ENCODE results near the gene CDK7. TPM values are rescaled to one million over a fixed set of nuclear protein-coding genes. Genes with fewer than 3 reads are reported as not detected.
"Not testable (repeated sequence)": the region's sequence is repeated elsewhere in the genome, so short reads cannot be mapped to it uniquely, and the experiment has no call there.

CDK7 gene
- total and polyA plus RNA-seq, 7 donors, result 7.2 to 35.1 (median 18.5) TPM

DNA sequence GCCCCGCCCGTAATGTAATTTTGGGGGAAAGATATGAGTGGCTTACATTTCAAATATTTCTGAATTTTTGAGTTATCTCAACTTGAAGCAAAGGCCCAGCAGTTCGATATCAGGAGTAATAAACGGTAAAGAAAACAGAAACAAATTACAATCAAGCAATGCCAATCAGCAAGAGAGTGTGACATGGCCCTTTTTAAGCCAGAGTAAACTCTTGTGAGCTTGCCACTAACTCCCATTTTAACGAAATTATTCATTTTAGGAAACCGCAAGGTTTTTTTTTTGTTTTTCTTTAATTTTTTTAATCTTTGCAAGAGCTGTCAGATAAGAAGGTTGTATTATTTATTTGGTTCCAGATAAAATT, 17.6 kb upstream of the CDK7 start:
- intact Hi-C loops (cut with DNase I), result loop anchor here (1.0 to 2.0 kb wide), 3 partner anchors 28 to 124 kb away; partner anchors contain the start of genes CCNB1 and CENPH
- Histone ChIP-seq H3K27ac (peak overlapping the region; percentile 92 to 99 (median 96)), H3K4me1 (peaks cover 0 to 13% (median 9%) of the 10 kb centered on the region in 4 donors), H3K27me3 (no peaks in the 10 kb centered on the region), H3K4me3 (peak overlapping the region; percentile 82 to 100 (median 100)), H3K36me3 (no peaks in the 10 kb centered on the region), H3K9me3 (no peaks in the 10 kb centered on the region)
- TF ChIP-seq CTCF (IDR thresholded peaks at IDR 0.05), result no peak
- TF ChIP-seq POLR2AphosphoS5 (IDR thresholded peaks at IDR 0.05), result no peak
- TF ChIP-seq EP300 (IDR thresholded peaks at IDR 0.05), result no peak
- no peak for TF ChIP-seq POLR2A (IDR thresholded peaks at IDR 0.05)
- 10 to 39% methylated on average over 6 of the region's 6 CpGs for WGBS, 2 donors
- no peak for DNase-seq

- Histone ChIP-seq H3K4me1 (peaks cover 0 to 13% (median 9%) of the 10 kb centered on the region in 4 donors), H3K36me3 (no peaks in the 10 kb centered on the region), H3K9me3 (no peaks in the 10 kb centered on the region), H3K4me3 (peak overlapping the region; percentile 82 to 100 (median 100)), H3K27ac (peak overlapping the region; percentile 92 to 99 (median 96)), H3K27me3 (no peaks in the 10 kb centered on the region)
- TF ChIP-seq CTCF (IDR thresholded peaks at IDR 0.05), result peak in 2 of 4 experiments; percentile 59 to 61
- peak; percentile 81 to 91 for TF ChIP-seq POLR2A (IDR thresholded peaks at IDR 0.05)
- no peak for TF ChIP-seq EP300 (IDR thresholded peaks at IDR 0.05)
- peak; percentile 95 to 97 (median 96) for TF ChIP-seq POLR2AphosphoS5 (IDR thresholded peaks at IDR 0.05)
- peak; percentile 98 for DNase-seq
- WGBS, 2 donors, result 0% methylated on average over 73 of the region's 73 CpGs
- intact Hi-C loops (cut with DNase I), result loop anchor here (1.0 to 2.0 kb wide), 4 partner anchors 17 to 125 kb away; partner anchors contain the start of genes CCNB1, CDK7 and CENPH
Observed at GRCh38 chr5:69217548-69218526, 16.8 kb upstream of the CDK7 start.

DNA sequence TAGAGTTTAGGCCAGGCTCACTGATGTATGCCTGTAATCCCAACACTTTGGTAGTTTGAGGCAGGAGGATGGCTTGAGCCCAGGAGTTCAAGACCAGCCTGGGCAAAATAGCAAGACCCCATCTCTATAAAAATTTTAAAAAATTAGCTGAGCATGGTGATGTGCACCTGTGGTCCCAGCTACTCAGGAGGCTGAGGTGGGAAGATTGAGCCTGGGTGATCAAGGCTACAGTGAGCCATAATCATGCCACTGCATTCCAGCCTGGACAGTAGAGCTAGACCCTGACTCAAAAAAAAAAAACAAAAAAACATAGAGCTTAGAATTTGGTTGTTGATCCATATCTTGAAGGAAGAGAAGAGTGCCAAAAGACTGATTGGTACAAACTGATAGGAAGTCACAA, 14.7 kb upstream of the CDK7 start:
- H3K36me3 ChIP-seq, result peaks cover 0 to 6% (median 0%) of the 10 kb centered on the region in 4 donors
- H3K9me3 ChIP-seq, result no peaks in the 10 kb centered on the region
- H3K4me3 ChIP-seq, result no peak overlapping the region
- DNase-seq, result no peak
- H3K27ac ChIP-seq, result no peak overlapping the region
- H3K4me1 ChIP-seq, result peaks cover 0 to 13% (median 9%) of the 10 kb centered on the region in 4 donors
- H3K27me3 ChIP-seq, result no peaks in the 10 kb centered on the region
- intact Hi-C loops (cut with DNase I), result loop anchor here (2.0 kb wide), 1 partner anchor 15 kb away; the partner anchor contains the start of gene CDK7
- TF ChIP-seq EP300 (IDR thresholded peaks at IDR 0.05) (no peak), CTCF (IDR thresholded peaks at IDR 0.05) (no peak), POLR2AphosphoS5 (IDR thresholded peaks at IDR 0.05) (no peak), POLR2A (IDR thresholded peaks at IDR 0.05) (no peak)

DNA sequence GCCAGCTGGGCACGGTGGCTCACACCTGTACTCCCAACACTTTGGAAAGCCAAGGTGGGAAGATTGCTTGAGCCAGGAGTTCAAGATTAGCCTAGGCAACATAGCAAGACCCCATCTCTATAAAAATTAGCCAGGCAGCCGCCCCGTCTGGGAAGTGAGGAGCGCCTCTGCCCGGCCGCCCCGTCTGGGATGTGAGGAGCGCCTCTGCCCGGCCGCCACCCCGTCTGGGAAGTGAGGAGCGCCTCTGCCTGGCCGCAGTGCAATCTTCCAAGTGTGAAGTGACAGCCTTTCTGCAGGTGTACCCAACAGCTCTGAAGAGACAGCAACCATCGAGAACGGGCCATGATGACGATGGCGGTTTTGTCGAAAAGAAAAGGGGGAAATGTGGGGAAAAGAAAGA, 14.3 kb upstream of the CDK7 start:
- H3K4me3 ChIP-seq; H3K27me3 ChIP-seq; DNase-seq; H3K9me3 ChIP-seq; intact Hi-C loops (cut with DNase I); H3K27ac ChIP-seq: not testable (repeated sequence)
- Histone ChIP-seq H3K4me1 (peaks cover 0 to 13% (median 9%) of the 10 kb centered on the region in 4 donors), H3K36me3 (peaks cover 0 to 10% (median 0%) of the 10 kb centered on the region in 4 donors)
- WGBS, 2 donors, result 94 to 96% methylated on average over 18 of the region's 18 CpGs

GRCh38 chr5:69220833-69221232, 13.9 kb upstream of the CDK7 start:
- not testable (repeated sequence) for H3K27me3 ChIP-seq, DNase-seq

More at GRCh38 chr5:69220833-69221232, 13.9 kb upstream of the CDK7 start:
- H3K4me3 ChIP-seq; intact Hi-C loops (cut with DNase I); H3K27ac ChIP-seq; H3K9me3 ChIP-seq: not testable (repeated sequence)
- peaks cover 0 to 13% (median 0%) of the 10 kb centered on the region in 4 donors for H3K36me3 ChIP-seq
- peaks cover 0 to 13% (median 9%) of the 10 kb centered on the region in 4 donors for H3K4me1 ChIP-seq
- WGBS, 2 donors, result 77 to 80% methylated on average over 6 to 9 of the region's 9 CpGs

Measured in sigmoid colon (tissue), 7 donors.